H9 (cell line): ENCODE results near the gene PPARD. TPM values are rescaled to one million over a fixed set of nuclear protein-coding genes. Genes with fewer than 3 reads are reported as not detected.

Source experiments
- DNase-seq: peaks from one replicate; pipeline ENCODE4 v3.0.0-alpha.2; 2017
- H2AFZ ChIP-seq: one replicate; pipeline ENCODE4 v1.6.1; 2013; ENCODE audit warnings: mild to moderate bottlenecking, low read length, control low read depth, moderate library complexity
- H2AK5ac ChIP-seq: 2 replicates; pipeline ENCODE4 v1.6.1; 2013; ENCODE audit warnings: low read length, control low read depth, mixed read lengths; ENCODE audit not compliant: insufficient read length
- H2BK120ac ChIP-seq: one replicate; pipeline ENCODE4 v1.6.1; 2013; ENCODE audit warnings: low read depth, mild to moderate bottlenecking, low read length, control low read depth, inconsistent platforms; ENCODE audit not compliant: poor library complexity, severe bottlenecking
- H2BK12ac ChIP-seq: 2 replicates; pipeline ENCODE4 v1.6.1; 2013; ENCODE audit warnings: low read length, control low read depth, mixed read lengths, low read depth; ENCODE audit not compliant: insufficient read length
- H2BK15ac ChIP-seq: 2 replicates; pipeline ENCODE4 v1.6.1; 2013; ENCODE audit warnings: low read depth, low read length, control low read depth
- H2BK20ac ChIP-seq: one replicate; pipeline ENCODE4 v1.6.1; 2013; ENCODE audit warnings: low read depth, mild to moderate bottlenecking, low read length, control low read depth, inconsistent platforms; ENCODE audit not compliant: poor library complexity, severe bottlenecking
- H2BK5ac ChIP-seq: 2 replicates; pipeline ENCODE4 v1.6.1; 2013; ENCODE audit warnings: low read length, control low read depth, mixed read lengths; ENCODE audit not compliant: insufficient read length
- H3K14ac ChIP-seq: 2 replicates; pipeline ENCODE4 v1.6.1; 2013; ENCODE audit warnings: low read length, control low read depth; ENCODE audit not compliant: insufficient read depth
- H3K18ac ChIP-seq: 2 replicates; pipeline ENCODE4 v1.6.1; 2013; ENCODE audit warnings: low read depth, mild to moderate bottlenecking, mixed read lengths, low read length, control low read depth; ENCODE audit not compliant: insufficient read length
- H3K23ac ChIP-seq: 2 replicates; pipeline ENCODE4 v1.6.1; 2013; ENCODE audit warnings: low read length, control low read depth, mixed read lengths, low read depth; ENCODE audit not compliant: insufficient read length
- H3K23me2 ChIP-seq: 2 replicates; pipeline ENCODE4 v1.6.1; 2013; ENCODE audit warnings: low read depth, mild to moderate bottlenecking, mixed read lengths, low read length, control low read depth; ENCODE audit not compliant: insufficient read length, poor library complexity, severe bottlenecking
- H3K27ac ChIP-seq: 2 replicates; pipeline ENCODE4 v1.5.1; 2013; ENCODE audit warnings: low read length, control low read depth, mixed read lengths, low read depth; ENCODE audit not compliant: insufficient read length
- H3K27me3 ChIP-seq: 2 replicates; pipeline ENCODE4 v1.6.1; 2013; ENCODE audit warnings: low read length, control low read depth, inconsistent platforms; ENCODE audit not compliant: insufficient read depth
- H3K4ac ChIP-seq: 2 replicates; pipeline ENCODE4 v1.6.1; 2013; ENCODE audit warnings: low read depth, mild to moderate bottlenecking, control low read depth, inconsistent platforms, low read length, moderate library complexity
- H3K4me1 ChIP-seq: 2 replicates; pipeline ENCODE4 v1.6.1; 2013; ENCODE audit warnings: low read length, control low read depth, inconsistent platforms; ENCODE audit not compliant: insufficient read depth
- H3K4me2 ChIP-seq: 2 replicates; pipeline ENCODE4 v1.6.1; 2013; ENCODE audit warnings: low read length, control low read depth, mixed read lengths; ENCODE audit not compliant: insufficient read length, insufficient read depth
- H3K56ac ChIP-seq: 2 replicates; pipeline ENCODE4 v1.6.1; 2013; ENCODE audit warnings: low read depth, mild to moderate bottlenecking, mixed read lengths, low read length, control low read depth; ENCODE audit not compliant: insufficient read length
- H3K79me1 ChIP-seq: 2 replicates; pipeline ENCODE4 v1.6.1; 2013; ENCODE audit warnings: low read depth, mild to moderate bottlenecking, moderate library complexity, low read length, control low read depth, inconsistent platforms; ENCODE audit not compliant: insufficient read depth, poor library complexity, severe bottlenecking
- H3K79me2 ChIP-seq: 2 replicates; pipeline ENCODE4 v1.6.1; 2013; ENCODE audit warnings: low read length, control low read depth, inconsistent platforms; ENCODE audit not compliant: insufficient read depth
- H3K9ac ChIP-seq: 2 replicates; pipeline ENCODE4 v1.6.1; 2013; ENCODE audit warnings: low read length, control low read depth, mixed read lengths; ENCODE audit not compliant: insufficient read length; ENCODE audit errors: extremely low read depth
- H3K9me3 ChIP-seq: one replicate; pipeline ENCODE4 v1.6.1; 2013; ENCODE audit warnings: low read depth, low read length, inconsistent platforms; ENCODE audit not compliant: control insufficient read depth
- H3T11ph ChIP-seq: one replicate; pipeline ENCODE4 v1.6.1; 2013; ENCODE audit warnings: mild to moderate bottlenecking, low read length, control low read depth, inconsistent platforms
- H4K20me1 ChIP-seq: one replicate; pipeline ENCODE4 v1.6.1; 2013; ENCODE audit not compliant: control insufficient read depth, insufficient read length, insufficient read depth
- H4K5ac ChIP-seq: 2 replicates; pipeline ENCODE4 v1.6.1; 2013; ENCODE audit warnings: low read depth, mild to moderate bottlenecking, mixed read lengths, low read length, control low read depth; ENCODE audit not compliant: insufficient read length
- H4K8ac ChIP-seq: replicated peaks from 2 replicates; pipeline ENCODE4 v1.6.1; 2013; ENCODE audit warnings: low read length, control low read depth, mixed read lengths, low read depth; ENCODE audit not compliant: insufficient read length
- H4K91ac ChIP-seq: 2 replicates; pipeline ENCODE4 v1.6.1; 2013; ENCODE audit warnings: low read depth, mild to moderate bottlenecking, moderate library complexity, mixed read lengths, low read length, control low read depth; ENCODE audit not compliant: insufficient read length
- H3K27ac Mint-ChIP-seq, 3 experiments: 2 replicates in 2 of 3; 3 replicates in 1 of 3; pipeline ENCODE4 v1.8.0; 2020 to 2021; ENCODE audit warnings: mixed read lengths in 3 of 3, mild to moderate bottlenecking in 1 of 3, moderate library complexity in 1 of 3
- H3K27me3 Mint-ChIP-seq: 2 replicates; pipeline ENCODE4 v1.8.0; 2021; ENCODE audit warnings: low read depth, mild to moderate bottlenecking, moderate library complexity, mixed read lengths
- H3K36me3 Mint-ChIP-seq, 3 experiments: 2 replicates in 2 of 3; 3 replicates in 1 of 3; pipeline ENCODE4 v1.8.0; 2020 to 2021; ENCODE audit warnings: low read depth in 3 of 3, mixed read lengths in 3 of 3; ENCODE audit not compliant: insufficient read depth in 1 of 3
- H3K4me1 Mint-ChIP-seq, 2 experiments: 2 replicates each; pipeline ENCODE4 v1.8.0; 2020; ENCODE audit warnings: mixed read lengths in 2 of 2
- H3K4me3 Mint-ChIP-seq, 2 experiments: 2 replicates in 1 of 2; 3 replicates in 1 of 2; pipeline ENCODE4 v1.8.0; 2020 to 2021; ENCODE audit warnings: mild to moderate bottlenecking in 2 of 2, mixed read lengths in 2 of 2, moderate library complexity in 1 of 2
- H3K9me3 Mint-ChIP-seq, 2 experiments: 2 replicates in 1 of 2; 3 replicates in 1 of 2; pipeline ENCODE4 v1.8.0; 2020; ENCODE audit warnings: mild to moderate bottlenecking in 2 of 2, mixed read lengths in 2 of 2, moderate library complexity in 1 of 2
- WGBS: extraction: QIAGEN DNeasy Blood & Tissue Kit; methylation state at CpG from one replicate; pipeline ENCODE4 v1.1.7; 2013; ENCODE audit warnings: missing lambda C conversion rate, low lambda C conversion rate, mixed read lengths; ENCODE audit not compliant: insufficient read length; ENCODE audit errors: extremely low coverage; 5-methylcytosine and 5-hydroxymethylcytosine counted together
- total RNA-seq: library from RNA; stranded (reverse); gene quantifications from 2 replicates; pipeline ENCODE4 v1.2.1, GENCODE V29; 2021
- TF ChIP-seq, protein P1 (sequence below): fragments of 200-600 bp; sonication (generic); conservative IDR thresholded peaks from 3 replicates; pipeline ENCODE4 v1.8.0; 2021; ENCODE audit warnings: antibody characterized with exemption, mild to moderate bottlenecking

PPARD gene
- total RNA-seq, 1 experiment from 2014 or later: 11.7 TPM

DNA sequence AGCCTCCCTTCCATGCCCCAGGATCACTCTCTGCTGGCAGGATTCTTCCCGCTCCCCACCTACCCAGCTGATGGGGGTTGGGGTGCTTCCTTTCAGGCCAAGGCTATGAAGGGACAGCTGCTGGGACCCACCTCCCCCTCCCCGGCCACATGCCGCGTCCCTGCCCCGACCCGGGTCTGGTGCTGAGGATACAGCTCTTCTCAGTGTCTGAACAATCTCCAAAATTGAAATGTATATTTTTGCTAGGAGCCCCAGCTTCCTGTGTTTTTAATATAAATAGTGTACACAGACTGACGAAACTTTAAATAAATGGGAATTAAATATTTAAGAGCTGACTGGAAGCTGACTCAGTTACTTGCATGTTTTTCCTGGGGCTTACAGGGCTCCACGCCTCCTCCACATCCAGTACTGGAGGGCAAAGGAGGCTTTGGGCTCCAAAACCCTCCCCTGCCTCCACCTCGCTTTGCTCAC, 85.5 kb downstream of the PPARD start:
- Mint-ChIP-seq H3K9me3 (peaks cover 8 to 11% of the 10 kb centered on the region in 2 experiments; a peak in 4 of 5 replicates), H3K36me3 (peaks cover 20 to 29% (median 22%) of the 10 kb centered on the region in 3 experiments), H3K4me1 (peaks cover 21 to 41% of the 10 kb centered on the region in 2 experiments), H3K4me3 (no peak overlapping the region; a peak in 1 of 5 replicates), H3K27me3 (no peaks in the 10 kb centered on the region; the same call in 1 of the 2 replicates), H3K27ac (peak overlapping the region; percentile 64 to 85 (median 68); a peak in 3 of 7 replicates)
- no peak overlapping the region for H3K23ac ChIP-seq
- H2AFZ ChIP-seq: no peak overlapping the region
- peak overlapping the region; percentile 21 for H3K18ac ChIP-seq
- H3K9ac ChIP-seq: no peak overlapping the region
- no peak overlapping the region for H3K14ac ChIP-seq
- no peak overlapping the region for H2BK5ac ChIP-seq
- no peaks in the 10 kb centered on the region for H3K79me2 ChIP-seq
- no peaks in the 10 kb centered on the region for H3K23me2 ChIP-seq
- H3K79me1 ChIP-seq: no peaks in the 10 kb centered on the region
- H2AK5ac ChIP-seq: no peak overlapping the region
- H4K5ac ChIP-seq: no peak overlapping the region
- no peak overlapping the region for H4K8ac ChIP-seq
- no peak overlapping the region for H3K27ac ChIP-seq
- H3K4me1 ChIP-seq: peaks cover 8% of the 10 kb centered on the region; the same call in 1 of the 2 replicates
- TF ChIP-seq, protein P1, sequence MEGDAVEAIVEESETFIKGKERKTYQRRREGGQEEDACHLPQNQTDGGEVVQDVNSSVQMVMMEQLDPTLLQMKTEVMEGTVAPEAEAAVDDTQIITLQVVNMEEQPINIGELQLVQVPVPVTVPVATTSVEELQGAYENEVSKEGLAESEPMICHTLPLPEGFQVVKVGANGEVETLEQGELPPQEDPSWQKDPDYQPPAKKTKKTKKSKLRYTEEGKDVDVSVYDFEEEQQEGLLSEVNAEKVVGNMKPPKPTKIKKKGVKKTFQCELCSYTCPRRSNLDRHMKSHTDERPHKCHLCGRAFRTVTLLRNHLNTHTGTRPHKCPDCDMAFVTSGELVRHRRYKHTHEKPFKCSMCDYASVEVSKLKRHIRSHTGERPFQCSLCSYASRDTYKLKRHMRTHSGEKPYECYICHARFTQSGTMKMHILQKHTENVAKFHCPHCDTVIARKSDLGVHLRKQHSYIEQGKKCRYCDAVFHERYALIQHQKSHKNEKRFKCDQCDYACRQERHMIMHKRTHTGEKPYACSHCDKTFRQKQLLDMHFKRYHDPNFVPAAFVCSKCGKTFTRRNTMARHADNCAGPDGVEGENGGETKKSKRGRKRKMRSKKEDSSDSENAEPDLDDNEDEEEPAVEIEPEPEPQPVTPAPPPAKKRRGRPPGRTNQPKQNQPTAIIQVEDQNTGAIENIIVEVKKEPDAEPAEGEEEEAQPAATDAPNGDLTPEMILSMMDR: no peak
- H2BK12ac ChIP-seq: no peak overlapping the region
- H3K27me3 ChIP-seq: no peaks in the 10 kb centered on the region
- H3T11ph ChIP-seq: no peak overlapping the region
- DNase-seq: no peak
- H2BK20ac ChIP-seq: no peak overlapping the region
- no peak overlapping the region for H2BK120ac ChIP-seq
- H3K56ac ChIP-seq: no peak overlapping the region
- no peak overlapping the region for H2BK15ac ChIP-seq
- H4K20me1 ChIP-seq: no peaks in the 10 kb centered on the region
- no peak overlapping the region for H3K4me2 ChIP-seq
- H3K9me3 ChIP-seq: peaks cover 5% of the 10 kb centered on the region
- no peak overlapping the region for H3K4ac ChIP-seq
- no peak overlapping the region for H4K91ac ChIP-seq
- no CpG with 5 or more reads among the region's 9 CpGs for WGBS
